Measurements from ENCODE around the gene DCXR. TPM values are rescaled to one million over a fixed set of nuclear protein-coding genes. Genes with fewer than 3 reads are reported as not detected.

The DCXR gene
- total and polyA plus RNA-seq, 2 of the 13 experiments (the other 11 are each of a cell fraction or from before 2014, with no cell fraction given) = 287 to 311 TPM

- TF ChIP-seq RERE (CRISPR knock-in tag; IDR thresholded peaks at IDR 0.05; ENCODE audit: low read depth) = peak; percentile 52; the same call in 1 of the 2 replicates
- peak; percentile 67 for TF ChIP-seq FOXP4 (CRISPR knock-in tag; IDR thresholded peaks at IDR 0.05)
- no peak for TF ChIP-seq PTBP1 (IDR thresholded peaks at IDR 0.05; ENCODE audit: low read depth, low read length, poor library complexity, severe bottlenecking)
- TF ChIP-seq SMARCC2 (IDR thresholded peaks at IDR 0.05) = no peak
- no peak for TF ChIP-seq EZH2 (conservative IDR thresholded peaks at IDR 0.05; ENCODE audit: low read depth, low read length)
- no peak for TF ChIP-seq TRIM22 (IDR thresholded peaks at IDR 0.05)
- TF ChIP-seq TFAP4 (IDR thresholded peaks at IDR 0.05; ENCODE audit: borderline replicate concordance, low read depth) = peak; percentile 68; the same call in 1 of the 2 replicates
- 0 out of 2 replicates have a peak, but pooled peaks have one; percentile 12 for TF ChIP-seq ZNF770 (CRISPR knock-in tag; IDR thresholded peaks at IDR 0.05)
- no peak for TF ChIP-seq ZNF276 (CRISPR knock-in tag; IDR thresholded peaks at IDR 0.05; ENCODE audit: low read depth)
- TF ChIP-seq ZNF546 (CRISPR knock-in tag; conservative IDR thresholded peaks at IDR 0.05) = no peak
- TF ChIP-seq ZNF138 (CRISPR knock-in tag; IDR thresholded peaks at IDR 0.05; ENCODE audit: low read depth) = no peak
- TF ChIP-seq ZSCAN21 (CRISPR knock-in tag; IDR thresholded peaks at IDR 0.05; ENCODE audit: borderline replicate concordance) = 0 out of 2 replicates have a peak, but pooled peaks have one; percentile 14
- no peak for TF ChIP-seq FLYWCH1 (CRISPR knock-in tag; IDR thresholded peaks at IDR 0.05)
- no peak for TF ChIP-seq ZNF652 (CRISPR knock-in tag; IDR thresholded peaks at IDR 0.05; ENCODE audit: borderline replicate concordance, low read depth)
- TF ChIP-seq KLF6 (CRISPR knock-in tag; IDR thresholded peaks at IDR 0.05) = 0 out of 2 replicates have a peak, but pooled peaks have one; percentile 25
These were observed 22.1 kb downstream of the DCXR start (continued) for GRCh38 chr17:82015311-82015971.
